AG04449 (cell line): ENCODE data around the gene DMRTA2.
"Not testable (repeated sequence)": the region's sequence is repeated elsewhere in the genome, so short reads cannot be mapped to it uniquely, and the experiment has no call there.

Experiments used
- CTCF ChIA-PET: fragments of 350-600 bp; formaldehyde crosslinking; extraction: SDS; loops from one replicate; lab custom pipeline; 2021; ENCODE audit warnings: antibody characterized with exemption; lab: Yijun Ruan, JAX
- POLR2A ChIA-PET: fragments of 400-600, 350-600 bp; formaldehyde crosslinking; extraction: SDS; loops from one replicate; lab custom pipeline; 2020; ENCODE audit warnings: antibody characterized with exemption, inconsistent platforms; lab: Yijun Ruan, JAX
- DNase-seq: peaks from one replicate; pipeline ENCODE4 v3.0.0-alpha.2; 2010; ENCODE audit warnings: low read depth, low spot score
- H3K4me3 ChIP-seq: 2 replicates; pipeline ENCODE4 v1.5.1; 2011; ENCODE audit warnings: low read depth, mild to moderate bottlenecking, control low read depth, low read length
- TF ChIP-seq, protein P1 (sequence below): IDR thresholded peaks from one replicate; pipeline ENCODE4 v1.5.1; 2011; ENCODE audit warnings: mild to moderate bottlenecking, moderate library complexity, low read length, control low read depth, inconsistent platforms; ENCODE audit not compliant: insufficient read depth; ENCODE audit errors: missing control alignments

The DMRTA2 gene

DNA sequence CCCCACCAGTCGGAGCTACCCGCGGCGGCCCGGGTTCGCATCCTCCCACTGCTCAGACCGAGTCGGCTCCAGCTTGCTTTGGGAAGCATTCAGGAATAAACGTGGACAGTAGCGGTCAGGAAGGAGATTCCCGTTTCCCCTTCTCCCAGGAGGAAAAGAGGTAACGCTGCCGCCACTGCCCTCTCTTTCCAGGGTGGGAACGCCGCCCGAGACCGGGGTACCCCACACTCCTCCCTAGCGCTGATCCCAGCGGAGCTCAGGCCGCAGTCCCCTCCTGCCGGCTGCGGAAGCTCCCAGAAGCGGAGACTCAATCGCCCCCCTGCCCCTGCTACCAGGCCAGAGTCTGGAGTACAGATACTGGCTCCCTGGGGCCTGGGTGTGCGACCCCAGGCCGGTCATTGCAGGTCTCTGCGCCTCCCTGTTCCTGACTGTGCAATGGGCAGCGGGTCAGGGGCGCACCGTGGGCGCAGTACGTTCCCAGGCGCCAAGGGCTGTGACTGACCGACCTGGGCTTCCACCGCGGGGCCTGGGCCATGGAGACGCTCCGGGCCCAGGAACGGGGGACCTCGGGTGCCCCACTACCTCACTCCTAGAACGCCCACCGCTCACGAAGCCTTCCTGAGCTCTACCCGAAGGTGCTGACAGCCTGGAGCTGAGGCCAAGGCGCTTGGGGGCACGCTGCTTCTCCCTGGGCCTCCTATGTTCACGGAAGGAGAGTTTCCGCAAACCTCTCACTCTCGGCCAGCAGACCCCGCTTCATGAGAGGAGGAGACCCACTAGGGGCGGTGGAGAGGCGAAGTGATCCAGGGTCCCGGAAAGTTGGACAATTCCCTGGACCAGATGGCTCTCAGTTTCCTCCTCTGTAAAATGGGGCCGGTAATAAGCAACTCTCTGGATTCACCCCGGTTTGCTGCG is 7.8 kb downstream of the DMRTA2 start:
- POLR2A ChIA-PET, result no interaction called here
- no peak overlapping the region for H3K4me3 ChIP-seq
- CTCF ChIA-PET, result no interaction called here
- TF ChIP-seq, protein P1, sequence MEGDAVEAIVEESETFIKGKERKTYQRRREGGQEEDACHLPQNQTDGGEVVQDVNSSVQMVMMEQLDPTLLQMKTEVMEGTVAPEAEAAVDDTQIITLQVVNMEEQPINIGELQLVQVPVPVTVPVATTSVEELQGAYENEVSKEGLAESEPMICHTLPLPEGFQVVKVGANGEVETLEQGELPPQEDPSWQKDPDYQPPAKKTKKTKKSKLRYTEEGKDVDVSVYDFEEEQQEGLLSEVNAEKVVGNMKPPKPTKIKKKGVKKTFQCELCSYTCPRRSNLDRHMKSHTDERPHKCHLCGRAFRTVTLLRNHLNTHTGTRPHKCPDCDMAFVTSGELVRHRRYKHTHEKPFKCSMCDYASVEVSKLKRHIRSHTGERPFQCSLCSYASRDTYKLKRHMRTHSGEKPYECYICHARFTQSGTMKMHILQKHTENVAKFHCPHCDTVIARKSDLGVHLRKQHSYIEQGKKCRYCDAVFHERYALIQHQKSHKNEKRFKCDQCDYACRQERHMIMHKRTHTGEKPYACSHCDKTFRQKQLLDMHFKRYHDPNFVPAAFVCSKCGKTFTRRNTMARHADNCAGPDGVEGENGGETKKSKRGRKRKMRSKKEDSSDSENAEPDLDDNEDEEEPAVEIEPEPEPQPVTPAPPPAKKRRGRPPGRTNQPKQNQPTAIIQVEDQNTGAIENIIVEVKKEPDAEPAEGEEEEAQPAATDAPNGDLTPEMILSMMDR, result no peak
- DNase-seq, result no peak

DNA sequence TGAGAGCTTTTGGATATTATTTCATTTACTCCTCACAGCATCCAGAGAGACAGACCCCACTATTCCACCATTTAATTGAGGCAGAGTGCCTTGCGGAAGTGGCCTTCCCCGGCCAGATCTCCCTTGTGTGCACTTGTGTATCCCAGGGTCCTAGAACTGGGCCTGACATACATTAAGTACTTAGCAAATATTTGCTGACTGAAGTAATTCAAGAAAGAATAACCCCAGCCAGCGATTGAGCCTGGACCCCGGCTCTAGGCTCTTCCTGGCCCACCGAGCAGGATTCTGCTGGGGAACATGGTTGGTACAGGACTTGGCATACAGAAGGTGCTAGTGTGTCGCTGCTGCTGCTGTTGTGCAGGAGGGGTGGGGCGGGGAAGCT is 8.4 kb downstream of the DMRTA2 start:
- ChIA-PET CTCF (no interaction called here), POLR2A (no interaction called here)
- TF ChIP-seq, protein P1, result no peak
- no peak for DNase-seq
- H3K4me3 ChIP-seq, result no peak overlapping the region

DNA sequence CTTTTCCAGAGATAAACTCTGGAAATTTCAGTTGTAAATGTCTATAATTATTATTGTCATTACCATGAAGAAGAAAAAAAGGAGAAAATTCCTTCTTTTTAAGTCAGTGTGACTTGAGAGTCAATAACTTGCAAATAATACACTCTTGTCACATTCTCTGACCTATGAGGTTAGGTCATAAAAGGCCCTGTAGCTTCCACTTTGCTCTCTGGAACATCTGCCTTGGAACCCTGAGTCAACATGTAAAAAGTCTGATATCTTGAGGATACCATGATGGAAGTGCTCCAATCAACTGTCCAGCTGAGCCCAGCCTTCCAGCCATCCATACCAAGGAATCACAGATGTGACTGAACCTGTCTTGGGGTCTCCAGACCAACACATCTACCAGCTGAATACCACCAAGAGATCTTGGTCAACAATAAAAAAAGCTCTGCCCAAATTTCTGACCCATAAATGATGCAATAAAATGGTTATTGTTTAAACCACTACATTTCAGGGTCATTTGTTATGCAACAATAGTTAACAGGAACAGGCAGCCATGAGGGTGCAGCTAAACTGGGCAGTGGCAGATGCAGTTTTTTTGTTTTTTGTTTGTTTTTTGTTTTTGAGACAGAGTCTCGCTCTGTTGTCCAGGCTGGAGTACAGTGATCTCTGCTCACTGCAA is 10.3 kb downstream of the DMRTA2 start:
- no peak overlapping the region for H3K4me3 ChIP-seq
- ChIA-PET POLR2A (no interaction called here), CTCF (interaction anchor here (0.6 to 1.2 kb wide), 3 partner anchors 22 to 193 kb away, joined by 3 read pairs; no protein-coding TSS in a partner anchor)
- DNase-seq, result no peak
- TF ChIP-seq, protein P1, result no peak

DNA sequence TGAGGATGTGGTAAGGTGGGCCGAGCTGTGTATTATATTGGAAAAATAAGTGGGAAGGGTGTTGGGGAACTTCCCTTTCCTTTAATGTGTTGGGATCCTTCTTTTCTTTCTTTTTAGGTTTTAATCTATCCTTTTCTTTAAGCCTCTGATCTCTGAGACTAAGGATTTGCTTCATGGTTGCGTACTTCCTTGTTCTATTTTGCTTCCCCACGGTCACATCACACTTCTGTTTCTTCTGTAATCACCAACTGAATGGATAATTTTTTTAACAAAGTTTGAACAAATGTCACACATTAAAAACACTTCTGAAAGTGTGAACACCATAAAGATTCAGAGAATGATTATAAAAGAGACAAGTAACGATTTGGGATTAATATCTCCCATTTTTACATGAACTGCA is 17.4 kb downstream of the DMRTA2 start:
- DNase-seq, result no peak
- CTCF ChIA-PET, result no interaction called here
- TF ChIP-seq, protein P1, result no peak

DNA sequence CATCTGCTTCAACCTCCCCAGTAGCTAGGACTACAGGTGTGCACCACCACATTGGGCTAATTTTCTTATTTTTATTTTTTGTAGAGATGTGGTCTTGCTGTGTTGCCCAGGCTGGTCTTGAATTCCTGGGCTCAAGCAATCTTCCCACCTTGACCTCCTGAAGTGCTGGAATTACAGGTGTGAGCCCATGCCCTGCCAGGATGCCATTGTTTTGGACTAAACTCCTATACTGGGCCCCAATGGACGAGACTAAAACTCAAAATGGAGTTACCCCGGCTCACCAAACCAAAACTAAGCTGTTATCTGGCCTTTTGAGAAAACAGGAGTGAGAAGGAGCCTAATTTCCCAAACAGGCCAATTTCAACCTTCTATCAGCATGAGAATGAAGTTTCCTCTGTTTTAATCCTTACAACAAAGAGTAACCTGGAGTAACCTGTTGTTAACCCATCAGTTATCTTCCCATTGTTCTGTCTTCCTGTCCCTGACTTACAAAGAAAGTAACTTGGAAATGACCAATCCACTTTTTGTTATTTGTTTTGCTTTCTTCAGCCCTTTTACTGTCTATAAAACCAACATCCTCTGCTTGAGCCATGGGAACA is 29.6 kb downstream of the DMRTA2 start:
- TF ChIP-seq, protein P1, result no peak
- no peak overlapping the region for H3K4me3 ChIP-seq
- CTCF ChIA-PET, result no interaction called here
- POLR2A ChIA-PET, result no interaction called here
- DNase-seq, result no peak

More for the DNA sequence above, 17.4 kb downstream of the DMRTA2 start:
- POLR2A ChIA-PET, result no interaction called here
- no peak overlapping the region for H3K4me3 ChIP-seq

DNA sequence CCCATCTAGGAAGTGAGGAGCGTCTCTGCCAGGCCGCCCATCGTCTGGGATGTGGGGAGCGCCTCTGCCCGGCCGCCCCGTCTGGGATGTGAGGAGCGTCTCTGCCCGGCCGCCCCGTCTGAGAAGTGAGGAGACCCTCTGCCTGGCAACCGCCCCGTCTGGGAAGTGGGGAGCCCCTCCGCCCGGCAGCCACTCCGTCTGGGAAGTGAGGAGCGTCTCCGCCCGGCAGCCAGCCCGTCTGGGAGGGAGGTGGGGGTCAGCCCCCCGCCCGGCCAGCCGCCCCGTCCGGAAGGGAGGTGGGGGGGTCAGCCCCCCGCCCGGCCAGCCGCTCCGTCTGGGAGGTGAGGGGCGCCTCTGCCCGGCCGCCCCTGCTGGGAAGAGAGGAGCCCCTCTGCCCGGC is 41.7 kb downstream of the DMRTA2 start:
- DNase-seq, H3K4me3 ChIP-seq, CTCF ChIA-PET, POLR2A ChIA-PET: not testable (repeated sequence)
